ENCODE measurements around the gene HOXB6. TPM values are rescaled to one million over a fixed set of nuclear protein-coding genes. Genes with fewer than 3 reads are reported as not detected.

HOXB6 gene
- total and polyA plus RNA-seq, 5 donors from 2014 or later, result not detected

DNA sequence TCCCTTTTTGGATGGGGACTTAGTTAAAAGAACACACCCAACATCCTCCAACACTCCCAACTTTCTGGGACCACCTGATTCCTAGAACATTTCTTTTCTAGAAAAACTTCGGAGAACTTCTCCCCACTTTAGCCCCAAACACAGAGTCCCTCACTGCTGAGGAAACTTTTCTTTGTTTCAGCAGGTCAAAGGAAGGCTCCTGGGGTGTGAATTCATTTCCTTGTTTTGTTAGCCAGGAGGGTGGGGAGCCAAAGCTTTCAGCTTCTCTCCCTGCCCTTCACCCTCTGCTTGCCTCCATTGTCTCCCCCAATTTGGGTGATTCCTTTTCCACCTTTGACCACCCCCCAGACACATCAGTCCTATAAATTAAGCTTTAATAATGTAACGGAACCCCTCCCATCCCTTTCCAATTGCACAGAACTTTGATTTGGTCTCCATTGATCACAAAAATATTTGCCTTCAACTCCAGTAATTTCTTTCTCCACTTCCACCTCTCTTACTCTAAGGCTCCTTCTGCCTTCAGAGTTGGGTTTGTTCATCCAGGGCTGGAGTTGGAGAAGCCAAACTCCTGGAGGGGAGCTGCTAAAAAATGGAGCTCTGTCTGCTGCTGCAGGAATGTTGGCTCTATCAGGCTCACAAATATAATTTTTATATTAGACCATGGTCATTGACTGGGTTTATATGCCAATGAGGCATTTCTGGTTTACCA, 37.0 kb downstream of the HOXB6 start:
- H3K9me3 Mint-ChIP-seq, result no peaks in the 10 kb centered on the region
- no peak for ATAC-seq (ENCODE audit: low read depth in 2 of 2)
- H3K4me1 ChIP-seq (ENCODE audit: control insufficient read depth, insufficient read depth, low read length, poor library complexity, severe bottlenecking), result no peaks in the 10 kb centered on the region
- H3K4me1 Mint-ChIP-seq, result peaks cover 0 to 10% (median 6%) of the 10 kb centered on the region in 4 donors
- no peak overlapping the region for H3K4me3 ChIP-seq (ENCODE audit: low read depth, low read length)
- H3K27me3 ChIP-seq (ENCODE audit: control insufficient read depth, insufficient read depth, low read length), result peaks cover 6% of the 10 kb centered on the region
- no peak overlapping the region for H3K27ac ChIP-seq (ENCODE audit: insufficient read depth, low read length, poor library complexity, severe bottlenecking)
- H3K4me3 Mint-ChIP-seq, result no peak overlapping the region
- H3K9me3 ChIP-seq (ENCODE audit: control insufficient read depth in 2 of 2, low read length in 2 of 2), result no peaks in the 10 kb centered on the region
- no peak overlapping the region for H3K27ac Mint-ChIP-seq
- peaks cover 8% of the 10 kb centered on the region for H3K36me3 Mint-ChIP-seq
- H3K36me3 ChIP-seq (ENCODE audit: control insufficient read depth, insufficient read depth, low read length), result no peaks in the 10 kb centered on the region
- no peak for DNase-seq
- peaks cover 25% of the 10 kb centered on the region for H3K27me3 Mint-ChIP-seq

DNA sequence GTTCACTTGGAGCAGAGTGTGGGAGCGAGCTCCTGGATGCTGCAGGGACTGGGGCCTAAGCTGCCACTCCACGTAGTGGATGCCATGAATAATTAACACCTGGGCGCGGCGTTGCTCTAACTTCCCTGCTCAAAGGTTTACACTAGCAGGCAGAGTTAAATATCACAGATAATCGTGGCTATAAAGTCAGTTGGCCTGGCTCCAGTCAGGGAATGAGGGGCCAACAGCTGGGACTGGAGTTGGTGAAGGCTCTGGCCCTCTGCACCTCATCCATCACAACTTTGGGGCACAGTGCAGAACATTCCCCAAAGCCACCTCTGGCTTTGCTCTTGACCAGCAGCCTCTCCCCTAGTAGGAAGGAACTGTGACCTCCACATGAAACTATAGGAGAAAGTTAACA, 37.6 kb downstream of the HOXB6 start:
- Histone ChIP-seq H3K27ac (ENCODE audit: insufficient read depth, low read length, poor library complexity, severe bottlenecking) (no peak overlapping the region), H3K36me3 (ENCODE audit: control insufficient read depth, insufficient read depth, low read length) (no peaks in the 10 kb centered on the region), H3K27me3 (ENCODE audit: control insufficient read depth, insufficient read depth, low read length) (peaks cover 6% of the 10 kb centered on the region), H3K9me3 (ENCODE audit: control insufficient read depth in 2 of 2, low read length in 2 of 2) (no peaks in the 10 kb centered on the region), H3K4me3 (ENCODE audit: low read depth, low read length) (no peak overlapping the region), H3K4me1 (ENCODE audit: control insufficient read depth, insufficient read depth, low read length, poor library complexity, severe bottlenecking) (no peaks in the 10 kb centered on the region)
- peaks cover 21% of the 10 kb centered on the region for H3K27me3 Mint-ChIP-seq
- ATAC-seq (ENCODE audit: low read depth in 2 of 2) (no peak), DNase-seq (no peak)
- peaks cover 8% of the 10 kb centered on the region for H3K36me3 Mint-ChIP-seq
- H3K4me1 Mint-ChIP-seq, result peaks cover 0 to 10% (median 6%) of the 10 kb centered on the region in 4 donors
- H3K4me3 Mint-ChIP-seq, result no peak overlapping the region
- H3K27ac Mint-ChIP-seq, result no peak overlapping the region
- H3K9me3 Mint-ChIP-seq, result no peaks in the 10 kb centered on the region

DNA sequence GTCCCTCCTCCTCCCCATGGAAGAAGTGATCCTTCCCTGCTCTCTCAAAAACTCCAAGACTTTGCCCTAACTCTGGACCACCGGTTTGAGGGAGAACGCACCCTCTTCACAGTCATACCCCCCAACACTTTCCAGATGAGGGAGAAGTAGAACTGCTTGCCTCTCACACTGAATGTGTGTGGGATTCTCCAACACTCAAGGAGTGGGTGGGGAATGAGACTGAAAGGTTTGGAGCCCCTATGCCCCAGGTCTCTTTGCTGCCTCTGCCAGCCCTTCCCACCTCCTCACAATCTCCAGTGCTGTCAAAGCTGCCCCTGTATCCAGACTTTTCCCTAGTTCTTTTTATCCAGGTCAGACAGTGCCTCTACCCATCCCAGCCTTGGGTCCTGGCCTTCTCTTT, 38.1 kb downstream of the HOXB6 start:
- Mint-ChIP-seq H3K27ac (no peak overlapping the region), H3K27me3 (peaks cover 18% of the 10 kb centered on the region), H3K4me1 (peaks cover 0 to 13% (median 6%) of the 10 kb centered on the region in 4 donors), H3K9me3 (no peaks in the 10 kb centered on the region), H3K4me3 (no peak overlapping the region), H3K36me3 (peaks cover 8% of the 10 kb centered on the region)
- Histone ChIP-seq H3K9me3 (ENCODE audit: control insufficient read depth in 2 of 2, low read length in 2 of 2) (no peaks in the 10 kb centered on the region), H3K27ac (ENCODE audit: insufficient read depth, low read length, poor library complexity, severe bottlenecking) (no peak overlapping the region), H3K4me1 (ENCODE audit: control insufficient read depth, insufficient read depth, low read length, poor library complexity, severe bottlenecking) (no peaks in the 10 kb centered on the region), H3K27me3 (ENCODE audit: control insufficient read depth, insufficient read depth, low read length) (peaks cover 6% of the 10 kb centered on the region), H3K4me3 (ENCODE audit: low read depth, low read length) (no peak overlapping the region), H3K36me3 (ENCODE audit: control insufficient read depth, insufficient read depth, low read length) (no peaks in the 10 kb centered on the region)
- ATAC-seq (ENCODE audit: low read depth in 2 of 2) (no peak), DNase-seq (no peak)

DNA sequence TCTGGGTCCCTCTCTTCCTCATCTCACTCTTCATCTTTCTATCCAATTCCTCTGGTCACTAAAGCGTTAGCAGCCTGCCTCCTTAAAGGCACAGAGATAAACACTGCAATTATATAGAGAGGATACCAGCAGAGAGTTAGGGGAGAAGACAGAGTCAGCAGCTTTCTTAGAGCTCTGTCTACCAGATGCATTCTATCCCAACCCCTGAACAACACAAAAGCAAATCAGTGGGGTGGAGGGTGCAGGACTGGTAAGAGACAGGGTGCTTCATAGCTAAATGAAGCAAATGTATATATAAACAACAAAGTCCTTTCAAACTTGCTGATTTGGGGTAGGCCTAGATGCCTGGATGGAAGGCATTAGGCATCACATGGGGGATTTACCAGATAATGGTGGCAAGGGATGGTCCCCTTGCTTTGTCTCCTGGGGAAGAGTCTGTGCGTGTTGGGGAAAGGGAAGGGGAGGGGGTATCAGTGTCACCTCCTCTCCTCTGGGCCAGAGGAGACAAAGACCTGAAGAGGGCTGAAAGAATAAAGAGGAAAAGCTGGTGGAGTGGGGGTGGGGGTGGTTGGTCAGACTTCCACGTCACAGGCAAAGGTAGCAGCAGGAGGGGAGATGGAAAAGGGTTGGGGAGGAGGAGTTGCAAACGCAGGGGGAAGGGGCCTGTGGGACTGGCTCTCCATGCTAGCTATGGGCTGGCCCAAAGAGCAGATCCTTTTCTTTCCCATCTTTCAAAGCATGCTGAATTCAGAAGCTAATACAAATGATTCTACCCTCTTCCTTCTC, 38.7 kb downstream of the HOXB6 start:
- H3K36me3 ChIP-seq (ENCODE audit: control insufficient read depth, insufficient read depth, low read length), result no peaks in the 10 kb centered on the region
- H3K4me1 ChIP-seq (ENCODE audit: control insufficient read depth, insufficient read depth, low read length, poor library complexity, severe bottlenecking), result no peaks in the 10 kb centered on the region
- no peak overlapping the region for H3K4me3 ChIP-seq (ENCODE audit: low read depth, low read length)
- Mint-ChIP-seq H3K9me3 (no peaks in the 10 kb centered on the region), H3K27ac (no peak overlapping the region), H3K36me3 (peaks cover 8% of the 10 kb centered on the region), H3K4me3 (no peak overlapping the region), H3K4me1 (peaks cover 0 to 18% (median 6%) of the 10 kb centered on the region in 4 donors), H3K27me3 (peaks cover 15% of the 10 kb centered on the region)
- DNase-seq, result no peak
- no peak overlapping the region for H3K27ac ChIP-seq (ENCODE audit: insufficient read depth, low read length, poor library complexity, severe bottlenecking)
- H3K27me3 ChIP-seq (ENCODE audit: control insufficient read depth, insufficient read depth, low read length), result peaks cover 6% of the 10 kb centered on the region
- no peak for ATAC-seq (ENCODE audit: low read depth in 2 of 2)
- H3K9me3 ChIP-seq (ENCODE audit: control insufficient read depth in 2 of 2, low read length in 2 of 2), result no peaks in the 10 kb centered on the region

DNA sequence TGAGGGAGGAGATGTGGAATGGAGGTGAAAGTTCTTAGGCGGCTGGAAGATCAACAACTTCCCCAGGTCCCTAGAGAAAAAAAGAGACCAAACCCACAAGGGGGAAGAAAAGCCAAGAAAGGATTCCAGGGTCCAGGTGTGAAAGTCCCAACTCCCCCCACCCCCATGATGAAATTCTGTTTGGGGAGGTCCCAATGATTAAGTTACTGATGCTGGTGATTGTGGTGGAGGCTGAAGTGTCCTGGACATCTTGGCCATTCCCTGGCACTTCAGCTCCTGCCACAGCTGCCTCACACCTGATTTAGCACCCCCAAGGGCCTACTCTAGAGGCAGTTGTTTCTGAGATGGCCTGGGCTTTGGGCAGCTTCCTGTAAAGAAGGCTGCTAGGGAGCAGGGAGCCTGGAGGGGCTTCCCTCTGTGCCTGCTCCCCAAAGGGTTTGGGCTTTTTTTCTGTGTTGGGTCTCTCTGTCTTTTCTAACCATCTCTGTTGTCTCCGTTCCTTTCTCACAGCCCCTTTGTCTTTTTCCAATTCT, 39.7 kb downstream of the HOXB6 start:
- Histone ChIP-seq H3K9me3 (ENCODE audit: control insufficient read depth in 2 of 2, low read length in 2 of 2) (no peaks in the 10 kb centered on the region), H3K27me3 (ENCODE audit: control insufficient read depth, insufficient read depth, low read length) (peaks cover 6% of the 10 kb centered on the region), H3K4me1 (ENCODE audit: control insufficient read depth, insufficient read depth, low read length, poor library complexity, severe bottlenecking) (no peaks in the 10 kb centered on the region), H3K27ac (ENCODE audit: insufficient read depth, low read length, poor library complexity, severe bottlenecking) (no peak overlapping the region), H3K4me3 (ENCODE audit: low read depth, low read length) (no peak overlapping the region), H3K36me3 (ENCODE audit: control insufficient read depth, insufficient read depth, low read length) (no peaks in the 10 kb centered on the region)
- Mint-ChIP-seq H3K27ac (no peak overlapping the region), H3K4me1 (peaks cover 0 to 18% (median 6%) of the 10 kb centered on the region in 4 donors), H3K27me3 (peaks cover 15% of the 10 kb centered on the region), H3K4me3 (peak overlapping the region in 1 of 4 donors; percentile 56), H3K36me3 (peaks cover 8% of the 10 kb centered on the region), H3K9me3 (no peaks in the 10 kb centered on the region)
- ATAC-seq (ENCODE audit: low read depth in 2 of 2), result no peak
- DNase-seq, result no peak

DNA sequence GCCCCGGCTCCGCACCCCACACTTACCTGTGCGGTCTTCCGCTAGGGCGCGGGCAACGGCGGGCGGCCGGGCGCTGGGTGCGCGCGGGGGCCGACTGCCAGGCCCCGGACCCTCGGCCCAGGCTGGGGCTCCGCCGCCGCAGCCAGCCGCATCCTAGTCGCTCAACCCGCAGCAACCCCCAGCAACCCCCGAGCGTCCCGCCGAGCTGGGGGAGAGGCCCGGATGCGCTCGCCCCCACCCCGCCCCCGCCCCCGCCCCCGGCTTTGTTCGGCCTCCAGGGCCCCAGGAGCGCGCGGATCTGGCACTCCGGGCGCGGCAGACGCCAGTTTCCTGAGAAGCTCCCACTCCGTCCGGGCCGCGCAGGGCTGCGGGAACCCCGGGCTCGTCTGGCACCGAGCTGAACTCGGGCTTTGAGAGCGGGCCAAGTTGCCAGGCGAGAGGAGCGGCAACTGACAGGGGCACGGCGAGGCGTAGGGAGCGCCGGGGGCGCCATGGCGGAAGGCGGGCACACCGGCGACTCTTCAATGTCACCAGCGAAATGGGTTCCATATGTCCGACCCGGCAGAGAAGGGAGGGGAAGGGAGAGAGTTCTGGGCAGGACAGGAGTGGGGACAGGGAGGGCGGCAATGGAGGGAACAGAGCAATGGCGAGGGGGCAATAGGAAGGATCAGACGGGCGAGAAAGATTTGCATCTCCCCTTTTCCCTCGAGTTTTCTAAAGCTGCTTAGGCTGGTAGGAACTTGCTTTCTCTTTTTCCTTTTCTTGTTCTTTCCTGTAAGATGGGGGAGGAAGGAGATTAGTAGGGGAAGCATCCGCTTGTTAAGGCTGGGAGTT, 40.4 kb downstream of the HOXB6 start:
- Histone ChIP-seq H3K27me3 (ENCODE audit: control insufficient read depth, insufficient read depth, low read length) (peaks cover 6% of the 10 kb centered on the region), H3K36me3 (ENCODE audit: control insufficient read depth, insufficient read depth, low read length) (no peaks in the 10 kb centered on the region)
- H3K4me3 Mint-ChIP-seq, result peak overlapping the region in 1 of 4 donors; percentile 56

DNA sequence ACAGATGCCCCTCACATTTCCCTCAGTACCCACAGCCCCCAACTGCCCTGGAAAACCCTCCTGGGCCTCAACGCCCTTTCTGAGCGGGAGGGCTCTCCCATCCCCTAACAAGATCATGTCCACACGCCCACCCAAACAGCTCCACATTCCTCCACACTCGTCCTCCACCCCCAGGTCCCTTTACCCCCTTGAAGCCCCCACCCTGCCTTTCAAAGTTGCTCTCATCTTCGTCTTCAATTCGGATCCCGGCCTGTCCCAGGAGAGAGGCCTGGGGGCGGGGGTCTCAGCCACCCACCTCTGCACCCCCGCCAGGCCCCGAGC, 41.0 kb downstream of the HOXB6 start:
- H3K4me3 ChIP-seq (ENCODE audit: low read depth, low read length), result no peak overlapping the region
- peaks cover 0 to 18% (median 3%) of the 10 kb centered on the region in 4 donors for H3K4me1 Mint-ChIP-seq
- H3K9me3 ChIP-seq (ENCODE audit: control insufficient read depth in 2 of 2, low read length in 2 of 2), result no peaks in the 10 kb centered on the region
- no peak for DNase-seq
- peaks cover 3% of the 10 kb centered on the region for H3K36me3 Mint-ChIP-seq
- H3K27me3 ChIP-seq (ENCODE audit: control insufficient read depth, insufficient read depth, low read length), result peaks cover 6% of the 10 kb centered on the region
- H3K27me3 Mint-ChIP-seq, result peaks cover 9% of the 10 kb centered on the region
- no peak for ATAC-seq (ENCODE audit: low read depth in 2 of 2)
- H3K36me3 ChIP-seq (ENCODE audit: control insufficient read depth, insufficient read depth, low read length), result no peaks in the 10 kb centered on the region
- no peaks in the 10 kb centered on the region for H3K9me3 Mint-ChIP-seq
- no peak overlapping the region for H3K27ac Mint-ChIP-seq
- H3K4me3 Mint-ChIP-seq, result no peak overlapping the region
- no peak overlapping the region for H3K27ac ChIP-seq (ENCODE audit: insufficient read depth, low read length, poor library complexity, severe bottlenecking)
- H3K4me1 ChIP-seq (ENCODE audit: control insufficient read depth, insufficient read depth, low read length, poor library complexity, severe bottlenecking), result no peaks in the 10 kb centered on the region

More for the DNA sequence above, 40.4 kb downstream of the HOXB6 start:
- Mint-ChIP-seq H3K4me1 (peaks cover 0 to 18% (median 6%) of the 10 kb centered on the region in 4 donors), H3K36me3 (peaks cover 3% of the 10 kb centered on the region), H3K27me3 (peaks cover 10% of the 10 kb centered on the region), H3K9me3 (no peaks in the 10 kb centered on the region), H3K27ac (no peak overlapping the region)
- Histone ChIP-seq H3K27ac (ENCODE audit: insufficient read depth, low read length, poor library complexity, severe bottlenecking) (no peak overlapping the region), H3K4me3 (ENCODE audit: low read depth, low read length) (no peak overlapping the region), H3K4me1 (ENCODE audit: control insufficient read depth, insufficient read depth, low read length, poor library complexity, severe bottlenecking) (no peaks in the 10 kb centered on the region), H3K9me3 (ENCODE audit: control insufficient read depth in 2 of 2, low read length in 2 of 2) (no peaks in the 10 kb centered on the region)
- ATAC-seq (ENCODE audit: low read depth in 2 of 2) (no peak), DNase-seq (no peak)

Data from CD4-positive, CD25-positive, alpha-beta regulatory T cell (primary cell).